Measurements from ENCODE around the gene KCNC1.

The KCNC1 gene

GRCh38 chr11:17718015-17718414 is 16.6 kb upstream of the KCNC1 start:
- Histone ChIP-seq H3K36me3 (ENCODE audit: control insufficient read depth, insufficient read depth, low read length) (no peaks in the 10 kb centered on the region), H3K27ac (ENCODE audit: low read depth, low read length) (no peak overlapping the region), H3K9me3 (ENCODE audit: control insufficient read depth, insufficient read depth, low read depth, low read length) (no peaks in the 10 kb centered on the region), H3K27me3 (ENCODE audit: control insufficient read depth, insufficient read depth, low read length) (peaks cover 100% of the 10 kb centered on the region), H3K4me3 (ENCODE audit: low read depth, low read length) (no peak overlapping the region), H3K4me1 (ENCODE audit: control insufficient read depth, insufficient read depth, low read length) (peaks cover 27% of the 10 kb centered on the region), H3K9ac (ENCODE audit: low read length) (no peak overlapping the region)

- no peak overlapping the region for H3K27ac ChIP-seq (ENCODE audit: low read depth, low read length)
- H3K4me3 ChIP-seq (ENCODE audit: low read depth, low read length) = peak overlapping the region; percentile 47
- peaks cover 27% of the 10 kb centered on the region for H3K4me1 ChIP-seq (ENCODE audit: control insufficient read depth, insufficient read depth, low read length)
- peaks cover 100% of the 10 kb centered on the region for H3K27me3 ChIP-seq (ENCODE audit: control insufficient read depth, insufficient read depth, low read length)
- no peak overlapping the region for H3K9ac ChIP-seq (ENCODE audit: low read length)
- H3K36me3 ChIP-seq (ENCODE audit: control insufficient read depth, insufficient read depth, low read length) = no peaks in the 10 kb centered on the region
- no peaks in the 10 kb centered on the region for H3K9me3 ChIP-seq (ENCODE audit: control insufficient read depth, insufficient read depth, low read depth, low read length)
Observed at GRCh38 chr11:17718510-17718962, 16.0 kb upstream of the KCNC1 start.

- Histone ChIP-seq H3K9ac (ENCODE audit: low read length) (peak within 1 kb of the TSS; percentile 12), H3K27me3 (ENCODE audit: control insufficient read depth, insufficient read depth, low read length) (peaks cover 100% of the 10 kb centered on the region), H3K27ac (ENCODE audit: low read depth, low read length) (no peak within 1 kb of the TSS), H3K36me3 (ENCODE audit: control insufficient read depth, insufficient read depth, low read length) (no peaks in the 10 kb centered on the region), H3K4me3 (ENCODE audit: low read depth, low read length) (peak within 1 kb of the TSS; percentile 47), H3K4me1 (ENCODE audit: control insufficient read depth, insufficient read depth, low read length) (peaks cover 27% of the 10 kb centered on the region), H3K9me3 (ENCODE audit: control insufficient read depth, insufficient read depth, low read depth, low read length) (no peaks in the 10 kb centered on the region)
Observed at GRCh38 chr11:17719028-17719937, 15.3 kb upstream of the KCNC1 start, which contains the start of gene MYOD1. TSS of gene MYOD1 (plus strand) at chr11:17719571. CDS start at chr11:17719783, 212 bp downstream.

- H3K27ac ChIP-seq (ENCODE audit: low read depth, low read length) = no peak overlapping the region
- H3K9me3 ChIP-seq (ENCODE audit: control insufficient read depth, insufficient read depth, low read depth, low read length) = no peaks in the 10 kb centered on the region
- H3K4me3 ChIP-seq (ENCODE audit: low read depth, low read length) = peak overlapping the region; percentile 43
- peaks cover 100% of the 10 kb centered on the region for H3K27me3 ChIP-seq (ENCODE audit: control insufficient read depth, insufficient read depth, low read length)
- no peaks in the 10 kb centered on the region for H3K36me3 ChIP-seq (ENCODE audit: control insufficient read depth, insufficient read depth, low read length)
- peaks cover 27% of the 10 kb centered on the region for H3K4me1 ChIP-seq (ENCODE audit: control insufficient read depth, insufficient read depth, low read length)
- H3K9ac ChIP-seq (ENCODE audit: low read length) = peak overlapping the region; percentile 12
Observed at GRCh38 chr11:17719938-17720795, 14.4 kb upstream of the KCNC1 start.

- peak overlapping the region; percentile 43 for H3K4me3 ChIP-seq (ENCODE audit: low read depth, low read length)
- H3K36me3 ChIP-seq (ENCODE audit: control insufficient read depth, insufficient read depth, low read length) = no peaks in the 10 kb centered on the region
- no peak overlapping the region for H3K9ac ChIP-seq (ENCODE audit: low read length)
- no peak overlapping the region for H3K27ac ChIP-seq (ENCODE audit: low read depth, low read length)
- peaks cover 27% of the 10 kb centered on the region for H3K4me1 ChIP-seq (ENCODE audit: control insufficient read depth, insufficient read depth, low read length)
- H3K9me3 ChIP-seq (ENCODE audit: control insufficient read depth, insufficient read depth, low read depth, low read length) = no peaks in the 10 kb centered on the region
- peaks cover 100% of the 10 kb centered on the region for H3K27me3 ChIP-seq (ENCODE audit: control insufficient read depth, insufficient read depth, low read length)
Observed at GRCh38 chr11:17720796-17721171, 13.8 kb upstream of the KCNC1 start.

- H3K4me3 ChIP-seq (ENCODE audit: low read depth, low read length) = peak overlapping the region; percentile 43
Observed at GRCh38 chr11:17721242-17721999, 13.2 kb upstream of the KCNC1 start.

GRCh38 chr11:17722000-17722643 is 12.5 kb upstream of the KCNC1 start:
- Histone ChIP-seq H3K36me3 (ENCODE audit: control insufficient read depth, insufficient read depth, low read length) (no peaks in the 10 kb centered on the region), H3K9me3 (ENCODE audit: control insufficient read depth, insufficient read depth, low read depth, low read length) (no peaks in the 10 kb centered on the region), H3K27me3 (ENCODE audit: control insufficient read depth, insufficient read depth, low read length) (peaks cover 100% of the 10 kb centered on the region), H3K4me1 (ENCODE audit: control insufficient read depth, insufficient read depth, low read length) (peaks cover 27% of the 10 kb centered on the region), H3K9ac (ENCODE audit: low read length) (no peak overlapping the region), H3K4me3 (ENCODE audit: low read depth, low read length) (no peak overlapping the region), H3K27ac (ENCODE audit: low read depth, low read length) (no peak overlapping the region)

More at GRCh38 chr11:17721242-17721999, 13.2 kb upstream of the KCNC1 start:
- Histone ChIP-seq H3K9me3 (ENCODE audit: control insufficient read depth, insufficient read depth, low read depth, low read length) (no peaks in the 10 kb centered on the region), H3K4me1 (ENCODE audit: control insufficient read depth, insufficient read depth, low read length) (peaks cover 27% of the 10 kb centered on the region), H3K27ac (ENCODE audit: low read depth, low read length) (no peak overlapping the region), H3K36me3 (ENCODE audit: control insufficient read depth, insufficient read depth, low read length) (no peaks in the 10 kb centered on the region), H3K27me3 (ENCODE audit: control insufficient read depth, insufficient read depth, low read length) (peaks cover 100% of the 10 kb centered on the region), H3K9ac (ENCODE audit: low read length) (no peak overlapping the region)

GRCh38 chr11:17724020-17724908 is 10.3 kb upstream of the KCNC1 start:
- H3K27ac ChIP-seq (ENCODE audit: low read depth, low read length) = no peak overlapping the region
- H3K36me3 ChIP-seq (ENCODE audit: control insufficient read depth, insufficient read depth, low read length) = no peaks in the 10 kb centered on the region
- no peaks in the 10 kb centered on the region for H3K9me3 ChIP-seq (ENCODE audit: control insufficient read depth, insufficient read depth, low read depth, low read length)
- no peak overlapping the region for H3K9ac ChIP-seq (ENCODE audit: low read length)
- H3K27me3 ChIP-seq (ENCODE audit: control insufficient read depth, insufficient read depth, low read length) = peaks cover 99% of the 10 kb centered on the region
- peaks cover 21% of the 10 kb centered on the region for H3K4me1 ChIP-seq (ENCODE audit: control insufficient read depth, insufficient read depth, low read length)
- no peak overlapping the region for H3K4me3 ChIP-seq (ENCODE audit: low read depth, low read length)

GRCh38 chr11:17725174-17725573 is 9.4 kb upstream of the KCNC1 start:
- Histone ChIP-seq H3K36me3 (ENCODE audit: control insufficient read depth, insufficient read depth, low read length) (no peaks in the 10 kb centered on the region), H3K27me3 (ENCODE audit: control insufficient read depth, insufficient read depth, low read length) (peaks cover 96% of the 10 kb centered on the region), H3K4me1 (ENCODE audit: control insufficient read depth, insufficient read depth, low read length) (peaks cover 15% of the 10 kb centered on the region; the same call in 1 of the 2 replicates)

More at GRCh38 chr11:17725174-17725573, 9.4 kb upstream of the KCNC1 start:
- no peak overlapping the region for H3K9ac ChIP-seq (ENCODE audit: low read length)
- H3K9me3 ChIP-seq (ENCODE audit: control insufficient read depth, insufficient read depth, low read depth, low read length) = no peaks in the 10 kb centered on the region
- H3K27ac ChIP-seq (ENCODE audit: low read depth, low read length) = no peak overlapping the region
- H3K4me3 ChIP-seq (ENCODE audit: low read depth, low read length) = no peak overlapping the region
